Left ventricle myocardium inferior (tissue), 1 donor: ENCODE measurements around the gene ST6GALNAC4. TPM values are rescaled to one million over a fixed set of nuclear protein-coding genes. Genes with fewer than 3 reads are reported as not detected.

Experiments used
- DNase-seq: peaks from one replicate; pipeline ENCODE4 v3.0.0-alpha.2; 2020
- H3K27ac ChIP-seq: fragments of 200-600 bp; replicated peaks from 2 replicates; pipeline ENCODE4 v1.8.0; 2021
- H3K27me3 ChIP-seq: fragments of 200-600 bp; 2 replicates; pipeline ENCODE4 v1.8.0; 2021; ENCODE audit warnings: low read depth
- H3K36me3 ChIP-seq: fragments of 200-600 bp; 2 replicates; pipeline ENCODE4 v1.8.0; 2021
- H3K4me1 ChIP-seq: fragments of 200-600 bp; 2 replicates; pipeline ENCODE4 v1.8.0; 2021
- H3K4me3 ChIP-seq: fragments of 200-600 bp; 2 replicates; pipeline ENCODE4 v1.8.0; 2021; ENCODE audit warnings: mild to moderate bottlenecking, moderate library complexity
- H3K9me3 ChIP-seq: fragments of 200-600 bp; replicated peaks from 2 replicates; pipeline ENCODE4 v1.8.0; 2021
- CTCF ChIP-seq: fragments of 200-600 bp; IDR thresholded peaks from 2 replicates; pipeline ENCODE4 v1.8.0; 2021; ENCODE audit warnings: antibody characterized with exemption, mild to moderate bottlenecking, borderline replicate concordance
- intact Hi-C: fragments of 100-400 bp; cut with micrococcal nuclease; formaldehyde crosslinking; loops from one replicate; pipeline ENCODE4 v1.11.0; 2022
- total RNA-seq: library from RNA; stranded (reverse); fragmentation: NEBNext Ultra II Directional; extraction: Animal tissue kit (Norgen Biotek cat#: 25700); gene quantifications from one replicate; pipeline ENCODE4 v1.2.1, GENCODE V29; 2021
- donor health status: DM: no; HTN: yes; CAD: no; lungs with severe emphysema.

The ST6GALNAC4 gene
- total RNA-seq, 1 donor from 2014 or later = 31.3 TPM

DNA sequence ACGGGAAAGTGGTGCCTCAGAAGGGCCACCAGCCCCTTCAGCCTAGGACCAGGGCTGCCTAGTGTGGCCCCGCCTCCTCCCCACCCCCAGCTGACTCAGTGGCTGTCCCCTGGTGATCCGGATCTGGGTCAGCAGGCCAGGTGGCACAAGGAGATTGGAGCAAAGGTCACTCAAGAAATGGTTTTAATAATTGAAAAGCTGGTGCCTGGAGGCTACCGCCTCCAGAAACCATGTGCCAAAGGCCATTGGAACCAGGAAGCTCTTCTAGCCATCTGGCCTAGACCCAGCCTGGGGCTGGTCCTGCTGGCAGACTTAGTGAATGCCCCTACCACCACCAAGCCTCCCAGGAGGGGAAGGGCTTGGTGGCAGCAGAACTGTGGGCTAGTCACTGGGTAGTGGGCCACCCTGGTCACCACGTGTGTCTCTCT, 1.5 kb downstream of the ST6GALNAC4 start:
- Histone ChIP-seq H3K27ac (no peak overlapping the region), H3K4me3 (peak overlapping the region; percentile 84), H3K27me3 (no peaks in the 10 kb centered on the region), H3K36me3 (peaks cover 31% of the 10 kb centered on the region), H3K4me1 (peaks cover 54% of the 10 kb centered on the region), H3K9me3 (no peaks in the 10 kb centered on the region)
- intact Hi-C loops = no loop called here
- no peak for TF ChIP-seq CTCF
- DNase-seq = no peak

DNA sequence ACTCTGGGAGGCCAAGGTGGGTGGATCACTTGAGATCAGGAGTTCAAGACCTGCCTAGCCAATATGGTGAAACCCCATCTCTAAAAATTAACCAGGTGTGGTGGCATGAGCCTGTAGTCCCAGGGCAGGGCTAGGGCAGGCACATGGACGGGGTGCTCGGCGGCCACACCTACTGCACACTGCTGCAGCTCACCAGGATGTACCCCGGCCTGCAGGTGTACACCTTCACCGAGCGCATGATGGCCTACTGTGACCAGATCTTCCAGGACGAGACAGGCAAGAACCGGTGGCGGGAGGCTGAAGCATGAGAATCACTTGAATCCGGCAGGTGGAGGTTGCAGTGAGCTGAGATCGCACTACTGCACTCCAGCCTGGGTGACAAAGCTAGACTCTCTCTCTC, 3.2 kb downstream of the ST6GALNAC4 start:
- intact Hi-C loops = no loop called here
- Histone ChIP-seq H3K4me1 (peaks cover 45% of the 10 kb centered on the region), H3K27me3 (no peaks in the 10 kb centered on the region), H3K27ac (no peak overlapping the region), H3K4me3 (no peak overlapping the region), H3K9me3 (no peaks in the 10 kb centered on the region), H3K36me3 (peaks cover 43% of the 10 kb centered on the region)
- TF ChIP-seq CTCF = no peak
- no peak for DNase-seq

DNA sequence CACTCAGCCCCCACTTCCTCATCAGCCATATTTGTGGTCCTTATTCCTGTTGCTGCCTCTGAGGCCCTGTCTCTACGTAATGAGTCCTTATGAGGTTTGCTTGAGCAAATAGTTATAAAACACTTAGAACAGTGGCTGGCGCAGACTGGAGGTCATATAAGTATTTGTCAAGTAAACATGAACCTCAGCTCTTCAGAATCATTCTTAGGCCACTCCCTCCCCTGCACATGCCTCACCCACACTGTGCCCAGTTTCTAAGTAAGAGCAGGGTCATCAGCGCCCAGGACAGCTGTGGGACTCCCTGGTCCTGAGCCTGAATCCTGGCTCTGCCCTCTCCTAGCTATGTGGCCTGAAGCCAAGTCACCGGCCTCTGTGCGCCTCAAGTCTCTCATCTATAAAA, 4.0 kb downstream of the ST6GALNAC4 start:
- no peaks in the 10 kb centered on the region for H3K27me3 ChIP-seq

DNA sequence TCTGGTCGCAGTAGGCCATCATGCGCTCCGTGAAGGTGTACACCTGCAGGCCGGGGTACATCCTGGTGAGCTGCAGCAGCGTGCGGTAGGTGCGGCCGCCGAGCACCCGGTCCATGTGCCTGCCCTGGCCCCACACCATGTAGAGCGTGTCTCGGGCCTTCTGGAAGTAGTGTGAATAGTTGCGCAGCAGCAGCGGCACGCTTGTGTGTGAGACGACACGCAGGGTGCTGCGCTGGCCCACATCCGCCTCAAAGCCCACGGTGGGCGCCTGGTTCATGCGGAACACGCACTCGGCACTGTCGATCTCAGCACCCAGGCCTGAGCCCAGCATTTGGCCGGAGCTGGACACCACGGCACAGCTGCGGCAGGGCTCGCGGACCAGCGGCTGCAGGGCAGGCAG, 4.5 kb downstream of the ST6GALNAC4 start:
- peaks cover 33% of the 10 kb centered on the region for H3K4me1 ChIP-seq
- no peak for TF ChIP-seq CTCF
- H3K9me3 ChIP-seq = no peaks in the 10 kb centered on the region
- intact Hi-C loops = no loop called here
- DNase-seq = no peak
- H3K27me3 ChIP-seq = no peaks in the 10 kb centered on the region
- H3K27ac ChIP-seq = no peak overlapping the region
- H3K36me3 ChIP-seq = peaks cover 50% of the 10 kb centered on the region
- no peak overlapping the region for H3K4me3 ChIP-seq

More for the DNA sequence above, 4.0 kb downstream of the ST6GALNAC4 start:
- H3K27ac ChIP-seq = no peak overlapping the region
- DNase-seq = no peak
- intact Hi-C loops = no loop called here
- H3K4me1 ChIP-seq = peaks cover 37% of the 10 kb centered on the region
- no peak for TF ChIP-seq CTCF
- no peaks in the 10 kb centered on the region for H3K9me3 ChIP-seq
- H3K4me3 ChIP-seq = no peak overlapping the region
- peaks cover 50% of the 10 kb centered on the region for H3K36me3 ChIP-seq

DNA sequence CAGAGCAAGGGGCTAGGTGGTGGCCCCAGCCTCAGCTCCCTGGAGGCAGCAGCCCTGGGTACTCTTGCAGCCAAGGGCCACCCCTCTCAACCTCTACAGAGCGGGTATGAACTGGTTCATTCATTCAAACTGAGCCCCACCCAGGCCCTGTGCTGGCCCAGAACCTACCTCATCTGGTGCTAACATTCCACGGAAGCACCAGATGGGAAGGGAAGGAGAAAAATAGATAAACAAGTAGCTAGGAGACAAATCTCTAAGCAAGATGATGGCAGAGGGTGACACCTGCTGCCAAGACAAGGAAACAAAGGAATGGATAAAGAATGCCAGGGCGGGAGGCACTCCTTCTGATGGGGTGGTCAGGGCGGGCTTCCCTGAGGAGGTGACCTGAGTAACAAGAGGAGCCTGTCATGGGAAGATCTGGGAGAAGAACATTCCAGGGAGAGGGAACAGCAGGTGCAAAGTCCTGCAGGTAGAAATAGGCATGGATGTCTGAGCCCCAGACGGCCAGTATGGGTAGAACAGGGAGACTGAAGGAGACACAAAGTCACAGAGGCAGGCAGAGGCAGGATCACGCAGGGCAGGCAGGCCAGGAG, 6.1 kb downstream of the ST6GALNAC4 start:
- TF ChIP-seq CTCF = no peak
- peaks cover 50% of the 10 kb centered on the region for H3K36me3 ChIP-seq
- no peak overlapping the region for H3K27ac ChIP-seq
- peaks cover 36% of the 10 kb centered on the region for H3K4me1 ChIP-seq
- no peak for DNase-seq
- intact Hi-C loops = no loop called here
- no peaks in the 10 kb centered on the region for H3K27me3 ChIP-seq
- no peak overlapping the region for H3K4me3 ChIP-seq
- H3K9me3 ChIP-seq = no peaks in the 10 kb centered on the region

- no peak for DNase-seq
- Histone ChIP-seq H3K9me3 (no peaks in the 10 kb centered on the region), H3K4me1 (peaks cover 36% of the 10 kb centered on the region), H3K4me3 (no peak overlapping the region), H3K27me3 (no peaks in the 10 kb centered on the region), H3K36me3 (peaks cover 50% of the 10 kb centered on the region), H3K27ac (no peak overlapping the region)
- intact Hi-C loops = no loop called here
- TF ChIP-seq CTCF = no peak
Observed at GRCh38 chr9:127909839-127910273, 7.0 kb downstream of the ST6GALNAC4 start.
